AG20443 (cell line): ENCODE results near the gene PCDH9.

ENCODE experiments used
- DNase-seq: peaks from one replicate; pipeline ENCODE4 v3.0.0; 2012; ENCODE audit warnings: low spot score, mixed read lengths

Gene PCDH9

DNA sequence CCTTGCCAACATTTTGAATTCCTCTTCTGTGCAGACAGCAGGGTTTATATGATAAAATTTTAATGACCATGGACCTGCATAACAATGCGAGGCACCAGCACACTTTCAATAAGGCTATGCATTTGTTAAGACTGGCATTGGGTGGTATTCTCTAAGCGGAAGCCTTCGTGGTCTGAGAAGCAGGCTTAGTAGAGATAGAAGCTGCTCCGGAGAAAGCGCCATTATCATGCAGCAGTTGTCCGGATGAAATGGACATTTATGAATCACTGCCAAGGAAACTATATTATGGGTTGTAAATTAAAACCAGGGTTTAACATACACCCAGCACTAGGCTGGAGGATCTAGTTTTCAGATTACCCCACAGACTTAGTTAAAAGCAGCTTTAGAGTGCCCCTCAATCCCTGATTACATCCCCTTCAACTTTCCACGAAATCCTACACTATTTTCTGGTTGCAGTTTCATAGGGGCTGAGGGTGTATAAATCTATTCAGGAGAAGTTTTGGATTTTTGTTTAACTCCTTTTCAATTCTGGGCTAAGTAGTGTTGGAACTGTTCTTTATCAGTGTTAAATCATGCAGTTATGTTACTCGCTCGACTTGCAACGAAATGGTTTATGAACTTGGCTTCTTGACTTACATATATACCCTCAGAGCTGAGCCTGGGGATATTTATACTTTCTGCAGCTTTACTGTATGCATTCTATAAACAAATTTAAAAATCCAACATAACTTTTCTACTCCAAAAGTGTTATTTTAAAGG is 193.3 kb downstream of the PCDH9 start:
- no peak for DNase-seq

GRCh38 chr13:67033170-67033569 is 197.0 kb downstream of the PCDH9 start:
- no peak for DNase-seq

- DNase-seq = no peak
Observed at GRCh38 chr13:67023130-67023876, 206.8 kb downstream of the PCDH9 start.

DNA sequence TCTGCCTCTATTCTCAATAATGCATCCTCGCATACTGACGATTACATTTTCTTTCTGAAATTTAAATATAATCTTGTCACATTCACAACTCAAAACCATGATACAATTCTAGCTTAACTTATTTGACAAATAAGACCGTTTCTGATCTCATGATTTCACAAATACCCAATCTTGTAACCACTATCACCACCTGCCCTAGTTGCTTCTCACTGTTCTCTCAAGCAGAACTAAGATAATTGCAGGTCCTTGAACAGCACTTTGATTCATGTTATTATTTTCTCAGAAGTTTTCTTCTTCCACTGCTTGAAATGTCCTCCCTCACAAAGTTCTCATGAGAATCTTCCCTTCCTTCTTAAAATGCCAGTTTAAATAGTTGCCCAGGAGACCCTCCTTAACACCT is 211.4 kb downstream of the PCDH9 start:
- DNase-seq = no peak

GRCh38 chr13:67017276-67017675 is 212.9 kb downstream of the PCDH9 start:
- DNase-seq = no peak

- DNase-seq = no peak
Observed at GRCh38 chr13:67015976-67016600, 214.0 kb downstream of the PCDH9 start.

DNA sequence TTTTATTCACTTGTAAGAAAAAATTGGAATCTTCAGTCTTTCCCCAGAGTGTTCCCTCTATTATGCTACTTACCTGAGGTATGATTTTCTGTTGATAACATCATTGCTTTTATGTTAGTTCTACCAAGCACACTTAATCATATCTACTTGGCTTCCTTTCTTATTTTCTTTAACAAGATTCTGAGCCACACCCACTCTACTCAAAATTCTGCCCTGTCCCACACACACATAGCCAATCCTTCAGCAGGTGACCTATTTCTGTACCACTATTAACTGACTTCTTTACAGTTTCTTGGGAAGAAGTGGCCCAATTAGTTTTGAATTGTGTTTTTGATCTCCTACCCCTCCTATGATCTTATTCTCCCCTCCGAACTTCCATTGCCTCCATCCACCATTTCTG is 215.7 kb downstream of the PCDH9 start:
- DNase-seq = no peak

DNA sequence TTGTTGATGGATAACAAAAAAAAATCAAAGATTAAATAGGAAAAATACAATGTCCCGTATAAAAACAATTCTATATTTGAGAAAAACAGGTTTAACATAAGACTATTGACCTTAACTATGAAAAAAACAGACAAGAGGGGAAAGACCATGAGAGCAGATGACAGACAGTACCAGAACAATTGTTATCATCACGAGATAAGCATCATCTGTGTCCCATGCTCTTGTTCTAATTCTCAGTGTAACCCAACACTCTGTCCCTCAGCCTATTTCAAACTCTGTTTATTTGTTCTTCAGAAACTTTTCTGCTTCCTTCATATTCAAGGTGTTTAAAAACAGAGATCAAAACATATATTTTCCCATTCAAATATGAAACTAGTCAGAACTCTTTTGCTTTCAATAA is 216.4 kb downstream of the PCDH9 start:
- DNase-seq = no peak

DNA sequence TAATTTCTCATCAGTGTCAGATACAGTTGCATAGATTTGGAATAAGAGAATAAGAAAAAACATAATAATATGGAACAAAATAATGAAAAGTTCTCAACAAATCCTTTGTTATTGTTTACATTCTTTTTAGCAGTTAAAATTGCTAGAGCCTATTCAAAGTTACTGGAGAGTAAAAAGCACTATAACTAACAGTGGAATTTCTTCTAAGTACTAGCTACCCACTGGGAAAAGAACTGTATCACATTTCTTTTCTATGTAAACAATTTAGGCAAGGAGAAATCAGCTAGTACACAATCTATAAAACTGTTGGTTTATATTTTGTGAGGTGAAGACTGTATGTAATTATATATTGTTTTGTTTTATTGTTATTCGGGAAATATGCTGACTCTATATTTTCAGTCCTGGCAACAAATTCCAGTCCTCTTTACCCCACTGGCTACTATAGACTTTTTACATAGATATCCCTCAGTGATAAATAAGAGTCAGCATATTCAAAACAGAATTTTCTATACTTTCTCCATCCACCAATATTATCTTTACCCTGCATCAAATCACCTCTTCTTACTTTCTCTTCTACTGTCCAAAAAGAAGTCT is 222.0 kb downstream of the PCDH9 start:
- DNase-seq = no peak

GRCh38 chr13:67004511-67004910 is 225.6 kb downstream of the PCDH9 start:
- no peak for DNase-seq

- no peak for DNase-seq
Observed at GRCh38 chr13:67003743-67004142, 226.4 kb downstream of the PCDH9 start.

DNA sequence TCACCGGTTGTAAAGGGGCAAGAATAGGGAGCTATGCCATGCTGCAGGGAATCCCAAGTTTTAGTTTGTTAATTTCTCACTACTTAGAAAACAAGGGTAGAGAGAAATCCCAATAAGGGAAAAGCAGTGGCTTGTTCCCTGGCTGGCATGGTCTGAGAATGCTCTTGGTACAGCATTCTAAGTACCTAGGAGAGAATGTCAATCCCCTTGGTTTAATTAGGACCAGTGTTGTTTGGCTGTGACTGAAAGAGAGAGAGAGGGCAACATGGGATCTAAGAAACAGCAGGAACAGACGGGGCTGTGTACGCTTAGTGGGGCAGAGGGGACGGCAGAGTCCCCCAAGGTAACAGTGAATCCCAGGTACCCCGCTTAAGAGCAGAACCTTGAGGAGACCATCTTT is 228.8 kb downstream of the PCDH9 start:
- DNase-seq = no peak

GRCh38 chr13:66996503-66996902 is 233.6 kb downstream of the PCDH9 start:
- no peak for DNase-seq

DNA sequence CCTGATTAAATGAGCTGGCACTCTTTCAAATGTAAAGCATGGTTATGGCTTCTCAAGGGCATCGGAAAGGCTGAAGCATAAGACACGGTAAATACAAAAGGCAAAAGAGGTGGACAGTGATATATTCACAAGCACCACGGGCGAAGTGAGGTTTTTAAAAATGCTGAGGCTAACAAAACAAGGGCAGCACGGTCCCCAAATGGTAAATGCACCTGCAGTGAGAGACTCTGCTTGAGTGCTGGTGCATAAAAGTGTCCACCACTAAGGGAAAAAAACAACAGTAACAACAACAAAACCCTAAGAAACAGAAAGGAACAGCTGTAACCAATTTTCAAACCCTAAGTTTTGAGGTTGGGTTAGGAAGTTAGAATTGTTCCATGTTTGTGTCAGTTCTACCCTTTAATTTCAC is 234.9 kb downstream of the PCDH9 start:
- no peak for DNase-seq

DNA sequence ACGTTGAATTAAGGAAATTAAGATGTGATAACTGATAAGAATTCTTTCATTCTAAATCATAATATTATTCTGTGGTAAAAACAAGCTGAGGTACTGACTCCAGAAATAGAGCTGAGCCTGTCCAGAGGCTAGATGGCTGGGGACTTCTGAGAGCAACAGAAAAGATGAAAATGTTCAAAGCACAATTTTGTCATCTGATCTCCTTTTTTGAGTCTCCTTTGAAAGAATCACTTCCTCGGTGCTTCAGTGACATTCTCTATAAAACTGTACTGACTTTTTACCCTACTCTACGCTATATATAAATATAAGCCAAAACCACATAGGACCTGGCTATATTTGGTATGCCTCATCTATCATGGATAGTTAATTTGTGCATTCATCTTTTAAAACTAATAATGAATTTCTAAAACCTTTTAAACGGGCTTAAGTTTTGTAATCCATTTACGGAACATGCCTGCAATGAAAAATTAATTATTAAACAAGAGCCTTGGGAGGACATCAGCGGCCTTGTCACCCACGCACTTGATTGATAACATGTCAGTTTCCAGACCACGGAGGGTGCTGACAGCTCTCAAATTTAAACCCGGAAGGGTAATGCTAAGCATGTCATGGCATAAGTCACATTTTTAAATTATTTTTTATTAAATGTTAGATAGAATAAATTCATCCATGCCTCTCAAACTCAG is 235.5 kb downstream of the PCDH9 start:
- no peak for DNase-seq

GRCh38 chr13:66994097-66994496 is 236.0 kb downstream of the PCDH9 start:
- DNase-seq = peak; percentile 49

- no peak for DNase-seq
Observed at GRCh38 chr13:66992719-66993118, 237.4 kb downstream of the PCDH9 start.

- DNase-seq = no peak
Observed at GRCh38 chr13:66992183-66992582, 238.0 kb downstream of the PCDH9 start.

GRCh38 chr13:66984241-66984640 is 245.9 kb downstream of the PCDH9 start:
- DNase-seq = no peak

DNA sequence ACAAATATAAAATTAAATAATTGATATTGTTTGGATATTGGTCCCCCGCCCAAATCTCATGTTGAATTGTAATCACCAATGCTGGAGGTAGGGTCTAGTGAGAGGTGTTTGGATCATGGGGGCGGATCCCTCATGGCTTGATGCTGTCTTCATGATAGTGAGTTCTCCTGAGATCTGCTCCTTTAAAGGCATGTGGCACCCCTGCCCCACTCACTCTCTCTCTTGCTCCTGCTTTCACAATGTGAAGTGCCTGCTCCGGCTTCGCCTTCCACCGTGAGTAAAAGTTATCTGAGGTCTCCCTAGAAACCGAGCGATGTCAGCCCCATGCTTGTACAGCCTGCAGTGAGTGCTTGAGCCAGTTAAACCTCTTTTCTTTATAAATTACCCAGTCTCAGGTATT is 248.2 kb downstream of the PCDH9 start:
- no peak for DNase-seq

DNA sequence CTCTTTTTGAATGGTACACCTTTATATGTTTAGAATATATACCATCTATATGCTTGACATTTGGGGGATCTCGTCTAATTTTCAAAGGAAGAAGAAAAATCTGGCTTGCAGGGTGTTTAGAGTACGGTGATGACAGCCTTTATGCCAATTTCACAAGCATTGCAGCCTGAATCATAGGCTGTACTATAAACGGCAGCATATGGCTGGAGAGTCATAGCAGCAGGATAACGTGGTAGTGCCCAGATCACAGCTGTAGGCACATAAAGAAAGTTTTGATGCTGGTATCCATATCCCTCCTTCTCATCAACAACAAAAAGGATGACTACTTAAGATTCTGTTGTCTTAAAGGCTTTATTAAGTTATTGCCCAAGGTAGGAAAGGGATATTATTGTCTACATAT is 253.0 kb downstream of the PCDH9 start:
- DNase-seq = no peak

DNA sequence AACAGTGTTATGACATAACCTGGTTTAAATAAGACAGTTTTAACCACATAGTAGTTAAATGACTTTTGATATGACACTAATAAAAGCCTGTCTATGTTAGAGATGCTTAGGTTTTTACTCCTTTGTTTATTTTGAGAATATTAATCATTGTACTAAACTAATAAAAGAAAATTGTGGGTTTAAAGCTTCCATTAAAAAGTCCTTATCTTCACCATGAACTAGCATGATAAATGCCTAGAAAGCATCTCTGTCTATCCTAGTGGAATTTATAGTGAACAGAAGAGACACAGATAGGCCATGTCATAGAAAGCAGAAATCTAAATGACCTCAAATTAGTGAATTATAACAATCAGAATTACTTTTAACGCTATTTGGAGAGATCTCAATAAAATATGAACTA is 255.2 kb downstream of the PCDH9 start:
- DNase-seq = no peak
